Keratinocyte (primary cell): ENCODE results near the gene FAM118B.

Source experiments
- CTCF ChIP-seq, 3 experiments: IDR thresholded peaks in 1 of 3; conservative IDR thresholded peaks in 1 of 3; optimal IDR thresholded peaks in 1 of 3; 2 replicates in 2 of 3; 3 replicates in 1 of 3; pipeline versions ENCODE3 to v1.5.1; 2011; ENCODE audit warnings: low read length in 3 of 3, mild to moderate bottlenecking in 3 of 3, moderate library complexity in 2 of 3, control low read depth in 1 of 3, inconsistent platforms in 1 of 3; ENCODE audit not compliant: insufficient read depth in 2 of 3; ENCODE audit errors: extremely low read depth in 1 of 3
- EZH2 ChIP-seq: IDR thresholded peaks from one replicate; pipeline ENCODE4 v1.6.1; 2012; ENCODE audit warnings: inconsistent platforms, mild to moderate bottlenecking, low read length, moderate library complexity

- TF ChIP-seq EZH2 (no peak), CTCF (optimal IDR thresholded peaks at IDR 0.05 in 1 of 3, IDR thresholded peaks at IDR 0.05 in 1 of 3, conservative IDR thresholded peaks at IDR 0.05 in 1 of 3; ENCODE audit: extremely low read depth in 1 of 3, insufficient read depth in 2 of 3, low read length in 3 of 3) (no peak)
These were observed 85.4 kb downstream of the FAM118B start for GRCh38 chr11:126297004-126297403.
